Testis (tissue), 3 donors: ENCODE results near the gene IGFALS. TPM values are rescaled to one million over a fixed set of nuclear protein-coding genes. Genes with fewer than 3 reads are reported as not detected.

Experiments used
- DNase-seq: peaks from one replicate; pipeline ENCODE4 v3.0.0-alpha.2; 2019
- H3K27ac ChIP-seq, 2 donors: fragments of 200-600 bp; sonication (generic); one replicate each; pipeline ENCODE4 v1.5.1; 2019
- H3K27me3 ChIP-seq: fragments of 200-600 bp; sonication (generic); one replicate; pipeline ENCODE4 v1.5.1; 2019
- H3K36me3 ChIP-seq: fragments of 200-600 bp; sonication (generic); one replicate; pipeline ENCODE4 v1.5.1; 2017; ENCODE audit warnings: low read depth; ENCODE audit errors: missing control alignments
- H3K4me1 ChIP-seq: fragments of 200-600 bp; sonication (generic); one replicate; pipeline ENCODE4 v1.5.1; 2019
- H3K4me3 ChIP-seq, 2 donors: fragments of 200-600 bp; sonication (generic); one replicate each; pipeline ENCODE4 v1.5.1; 2017 to 2019
- H3K9me3 ChIP-seq: fragments of 200-600 bp; sonication (generic); one replicate; pipeline ENCODE4 v1.5.1; 2017
- POLR2A ChIP-seq: fragments of 450-650 bp; IDR thresholded peaks from one replicate; pipeline ENCODE4 v1.6.1; 2017; ENCODE audit warnings: antibody characterized with exemption, mild to moderate bottlenecking, moderate library complexity
- WGBS, 2 donors: methylation state at CpG; one replicate each; pipeline ENCODE4 v1.1.5; 2018; 5-methylcytosine and 5-hydroxymethylcytosine counted together
- intact Hi-C: fragments of 100-400 bp; cut with DNase I; formaldehyde crosslinking; loops from one replicate; pipeline ENCODE4 v1.15.1; 2023; ENCODE audit warnings: low total_unique reads
- polyA plus RNA-seq: library from polyadenylated mRNA; stranded (reverse); fragments of 350-450 nt; fragmentation: Illumina TruSeq; extraction: RNeasy Lipid Tissue Mini Kit (QIAGEN cat#74804); gene quantifications from one replicate; pipeline ENCODE4 v1.2.3, GENCODE V29; 2014; ENCODE audit warnings: low read depth, low replicate concordance; ENCODE audit not compliant: insufficient read depth
- total RNA-seq, 2 donors: library from RNA; depleted of rRNA; stranded (reverse); fragments of >200 nt; gene quantifications; one replicate each; pipeline ENCODE4 v1.2.3, GENCODE V29; 2016
- TF ChIP-seq, protein P1 (sequence below), 3 experiments: fragments of 450-650 bp in 2 of 3; fragments of 200-600 bp in 1 of 3; sonication (generic) in 1 of 3; IDR thresholded peaks; one replicate each; pipeline ENCODE4 v1.5.1; 2016 to 2019; ENCODE audit warnings: antibody characterized with exemption in 3 of 3, mild to moderate bottlenecking in 2 of 3, moderate library complexity in 1 of 3

Gene IGFALS
- total and polyA plus RNA-seq, 3 donors from 2014 or later, result 0.38 to 6.7 (median 3.2) TPM

DNA sequence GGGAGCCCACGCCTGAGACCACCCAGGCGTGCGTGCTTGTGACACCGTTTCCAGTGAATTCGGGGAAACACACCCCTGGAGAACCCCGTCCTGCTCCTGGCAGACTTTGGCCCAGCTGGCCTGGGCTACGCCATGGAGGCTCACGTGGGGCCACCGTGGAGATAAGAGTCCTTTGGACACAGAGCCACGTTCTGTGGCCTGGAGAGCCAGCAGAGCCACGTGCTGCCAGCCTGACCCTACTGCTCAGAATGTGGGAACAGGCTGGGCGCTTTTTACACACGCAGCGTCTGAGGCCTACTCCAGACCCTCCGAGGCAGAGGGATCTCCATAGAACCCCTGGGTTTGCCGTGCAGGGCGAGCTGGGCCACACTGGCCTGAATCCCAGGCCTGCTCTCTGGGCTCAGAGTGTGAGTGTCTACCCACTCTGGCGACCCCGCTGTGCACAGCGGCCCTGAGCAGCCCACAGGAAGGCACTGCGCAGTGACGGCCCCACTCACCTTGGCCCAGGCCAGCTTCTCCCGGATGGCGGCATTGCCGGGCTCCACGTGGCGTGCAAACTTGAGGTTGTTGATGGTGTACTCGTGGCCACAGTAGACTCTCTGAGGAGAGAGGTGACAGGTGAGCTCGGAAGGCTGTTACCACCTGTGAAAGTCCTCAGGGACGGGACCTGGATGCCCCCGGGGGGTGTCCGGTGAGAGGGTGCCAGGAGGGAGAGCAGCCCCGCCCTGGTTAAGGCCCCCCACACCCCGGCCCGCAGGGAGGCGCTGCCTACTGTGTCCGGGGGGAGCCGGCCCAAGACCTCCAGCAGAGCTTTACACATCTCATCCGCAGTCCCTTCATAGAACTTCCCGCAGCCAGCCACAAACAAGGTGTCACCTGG, 23.1 kb upstream of the IGFALS start:
- WGBS, 2 donors, result 89 to 93% methylated on average over 23 to 40 of the region's 40 CpGs
- Histone ChIP-seq H3K9me3 (no peaks in the 10 kb centered on the region), H3K4me3 (no peak overlapping the region), H3K27ac (no peak overlapping the region), H3K27me3 (no peaks in the 10 kb centered on the region), H3K4me1 (no peaks in the 10 kb centered on the region), H3K36me3 (no peaks in the 10 kb centered on the region)
- intact Hi-C loops, result no loop called here
- no peak for DNase-seq
- TF ChIP-seq, protein P1, sequence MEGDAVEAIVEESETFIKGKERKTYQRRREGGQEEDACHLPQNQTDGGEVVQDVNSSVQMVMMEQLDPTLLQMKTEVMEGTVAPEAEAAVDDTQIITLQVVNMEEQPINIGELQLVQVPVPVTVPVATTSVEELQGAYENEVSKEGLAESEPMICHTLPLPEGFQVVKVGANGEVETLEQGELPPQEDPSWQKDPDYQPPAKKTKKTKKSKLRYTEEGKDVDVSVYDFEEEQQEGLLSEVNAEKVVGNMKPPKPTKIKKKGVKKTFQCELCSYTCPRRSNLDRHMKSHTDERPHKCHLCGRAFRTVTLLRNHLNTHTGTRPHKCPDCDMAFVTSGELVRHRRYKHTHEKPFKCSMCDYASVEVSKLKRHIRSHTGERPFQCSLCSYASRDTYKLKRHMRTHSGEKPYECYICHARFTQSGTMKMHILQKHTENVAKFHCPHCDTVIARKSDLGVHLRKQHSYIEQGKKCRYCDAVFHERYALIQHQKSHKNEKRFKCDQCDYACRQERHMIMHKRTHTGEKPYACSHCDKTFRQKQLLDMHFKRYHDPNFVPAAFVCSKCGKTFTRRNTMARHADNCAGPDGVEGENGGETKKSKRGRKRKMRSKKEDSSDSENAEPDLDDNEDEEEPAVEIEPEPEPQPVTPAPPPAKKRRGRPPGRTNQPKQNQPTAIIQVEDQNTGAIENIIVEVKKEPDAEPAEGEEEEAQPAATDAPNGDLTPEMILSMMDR (IDR thresholded peaks at IDR 0.05), result no peak
- no peak for TF ChIP-seq POLR2A

DNA sequence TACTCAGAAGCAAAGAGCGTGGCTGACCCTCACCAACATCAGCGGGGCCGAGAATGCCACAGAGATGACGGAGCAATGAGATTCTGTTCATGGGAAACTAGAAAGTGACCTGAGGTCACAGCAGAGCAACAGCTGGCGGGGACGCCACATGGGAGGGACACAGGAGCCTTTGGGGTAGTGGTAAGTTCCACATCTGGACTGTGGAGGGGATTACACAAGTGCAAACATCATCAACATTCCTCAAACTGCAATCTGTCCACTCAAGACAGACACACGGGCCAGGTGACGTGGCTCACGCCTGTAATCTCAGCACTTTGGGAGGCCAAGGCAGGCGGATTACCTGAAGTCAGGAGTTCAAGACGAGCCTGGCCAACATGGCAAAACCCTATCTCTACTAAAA, 22.0 kb upstream of the IGFALS start:
- Histone ChIP-seq H3K36me3 (no peaks in the 10 kb centered on the region), H3K9me3 (no peaks in the 10 kb centered on the region), H3K27me3 (no peaks in the 10 kb centered on the region), H3K4me1 (no peaks in the 10 kb centered on the region), H3K27ac (no peak overlapping the region), H3K4me3 (no peak overlapping the region)
- intact Hi-C loops, result no loop called here
- WGBS, 2 donors, result 92 to 94% methylated on average over 11 of the region's 11 CpGs
- TF ChIP-seq, protein P1 (IDR thresholded peaks at IDR 0.05), result no peak
- TF ChIP-seq POLR2A, result no peak
- DNase-seq, result no peak

DNA sequence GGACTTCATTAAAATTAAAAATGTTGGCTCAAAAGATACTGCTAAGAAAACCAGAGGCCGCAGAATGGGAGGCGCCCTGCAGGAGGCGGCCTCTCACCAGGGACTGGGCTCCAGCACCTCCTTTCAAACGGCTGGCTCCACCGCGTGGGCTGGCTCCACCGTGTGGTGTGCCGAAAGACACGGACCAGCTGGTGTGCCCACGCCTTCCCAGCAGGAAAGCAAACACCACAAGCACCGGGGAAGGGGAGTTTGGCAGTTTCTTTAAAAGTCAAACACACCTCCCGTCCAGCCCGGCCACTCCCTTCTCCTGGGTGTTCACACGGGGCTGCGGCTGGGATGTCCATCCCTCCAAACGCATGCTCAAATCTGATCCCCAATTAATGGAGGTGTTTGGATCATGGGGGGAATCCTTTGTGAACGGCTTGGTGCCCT, 19.2 kb upstream of the IGFALS start:
- Histone ChIP-seq H3K4me1 (no peaks in the 10 kb centered on the region), H3K9me3 (no peaks in the 10 kb centered on the region), H3K27me3 (no peaks in the 10 kb centered on the region), H3K4me3 (no peak overlapping the region), H3K36me3 (no peaks in the 10 kb centered on the region), H3K27ac (no peak overlapping the region)
- 35 to 41% methylated on average over 17 of the region's 17 CpGs for WGBS, 2 donors
- TF ChIP-seq POLR2A, result no peak
- TF ChIP-seq, protein P1 (IDR thresholded peaks at IDR 0.05), result peak in 2 of 3 experiments; percentile 25 to 26
- intact Hi-C loops, result no loop called here
- DNase-seq, result peak; percentile 74

GRCh38 chr16:1810536-1810935, 17.0 kb upstream of the IGFALS start:
- no peaks in the 10 kb centered on the region for H3K27me3 ChIP-seq
- H3K4me1 ChIP-seq, result no peaks in the 10 kb centered on the region
- no peak for DNase-seq
- H3K9me3 ChIP-seq, result no peaks in the 10 kb centered on the region
- H3K27ac ChIP-seq, result no peak overlapping the region
- H3K4me3 ChIP-seq, result no peak overlapping the region
- WGBS, 2 donors, result 92 to 93% methylated on average over 14 to 16 of the region's 16 CpGs
- H3K36me3 ChIP-seq, result no peaks in the 10 kb centered on the region
- intact Hi-C loops, result no loop called here
- TF ChIP-seq, protein P1 (IDR thresholded peaks at IDR 0.05), result no peak
- no peak for TF ChIP-seq POLR2A
